HCT116 (cell line): ENCODE measurements around the gene MISP. TPM values are rescaled to one million over a fixed set of nuclear protein-coding genes. Genes with fewer than 3 reads are reported as not detected.

Experiments used
- ATAC-seq: fragments of 200-7000 bp; cut with Tn5 transposase; 2 replicates; pipeline ENCODE4 v1.9.1; 2020; ENCODE audit warnings: mild to moderate bottlenecking, moderate library complexity
- BruUV-seq: library from RNA; stranded (reverse); fragments of 400-500 nt; replicated peaks from 2 replicates; lab custom pipeline; 2021; lab: Mats Ljungman, UMichigan
- CTCF ChIA-PET: fragments of 300-600 bp; sonication (Branson Sonifier 250); formaldehyde crosslinking; loops from one replicate; lab custom pipeline; 2021; ENCODE audit warnings: antibody characterized with exemption; lab: Charles Lee
- POLR2A ChIA-PET: fragments of 300-600, 350-600 bp; sonication (Branson Sonifier 250); formaldehyde crosslinking; loops from one replicate; lab custom pipeline; 2021; ENCODE audit warnings: antibody characterized with exemption; lab: Charles Lee
- RAD21 ChIA-PET, 2 experiments: fragments of 300-600 bp; sonication (Branson Sonifier 250); formaldehyde crosslinking; loops; one replicate each; lab custom pipeline; 2023; ENCODE audit warnings: low total read pairs in 2 of 2; ENCODE audit not compliant: uncharacterized antibody in 2 of 2, unreplicated experiment in 2 of 2, low non-redundant PET in 1 of 2; lab: Charles Lee
- DNase-seq: peaks from one replicate; pipeline ENCODE4 v3.0.0-alpha.2; 2010; ENCODE audit warnings: low read depth, low spot score
- H2AFZ ChIP-seq: fragments of 200-600 bp; shearing (Covaris generic), sonication (generic); 2 replicates; pipeline ENCODE4 v1.6.1; 2017; ENCODE audit warnings: low read depth, mixed run types, mixed read lengths, antibody characterized with exemption, low read length; ENCODE audit not compliant: poor library complexity, severe bottlenecking
- H3K27ac ChIP-seq: 2 replicates; pipeline ENCODE4 v1.5.1; 2012; ENCODE audit warnings: low read depth, low read length
- H3K27me3 ChIP-seq: fragments of 200-600 bp; sonication (generic); 2 replicates; pipeline ENCODE4 v1.6.1; 2016; ENCODE audit warnings: mixed run types, low read length, mixed read lengths; ENCODE audit not compliant: insufficient read depth
- H3K36me3 ChIP-seq, 2 experiments: fragments of 200-500 bp in 1 of 2; fragments of 200-600 bp in 1 of 2; sonication (Bioruptor generic) in 1 of 2; sonication (generic) in 1 of 2; 2 replicates each; pipeline versions ENCODE4 v1.5.1 to v1.6.1; 2014 to 2016; ENCODE audit warnings: low read length in 2 of 2, inconsistent platforms in 1 of 2, mixed read lengths in 1 of 2, mixed run types in 1 of 2; ENCODE audit not compliant: insufficient read depth in 2 of 2, control insufficient read depth in 1 of 2
- H3K4me1 ChIP-seq, 2 experiments: fragments of 200-600 bp in 1 of 2; sonication (generic) in 1 of 2; 2 replicates each; pipeline versions ENCODE4 v1.5.1 to v1.6.1; 2012 to 2017; ENCODE audit warnings: low read length in 2 of 2, inconsistent platforms in 1 of 2, mild to moderate bottlenecking in 1 of 2, mixed read lengths in 1 of 2, mixed run types in 1 of 2, moderate library complexity in 1 of 2; ENCODE audit not compliant: insufficient read depth in 2 of 2, control insufficient read depth in 1 of 2
- H3K4me2 ChIP-seq: fragments of 200-600 bp; sonication (generic); 2 replicates; pipeline ENCODE4 v1.6.1; 2017; ENCODE audit warnings: mixed run types, low read length, mixed read lengths
- H3K4me3 ChIP-seq, 2 experiments: fragments of 200-600 bp in 1 of 2; sonication (generic) in 1 of 2; replicated peaks in 1 of 2; 2 replicates each; pipeline ENCODE4 v1.5.1; 2011 to 2016; ENCODE audit warnings: low read length in 2 of 2, control low read depth in 1 of 2, low read depth in 1 of 2, mild to moderate bottlenecking in 1 of 2, mixed read lengths in 1 of 2, mixed run types in 1 of 2
- H3K79me2 ChIP-seq: fragments of 200-600 bp; sonication (generic); 2 replicates; pipeline ENCODE4 v1.6.1; 2017; ENCODE audit warnings: mild to moderate bottlenecking, mixed run types, low read length, moderate library complexity, mixed read lengths; ENCODE audit not compliant: insufficient read depth
- H3K9ac ChIP-seq: fragments of 200-600 bp; sonication (generic); 2 replicates; pipeline ENCODE4 v1.6.1; 2016; ENCODE audit warnings: low read length, mixed read lengths
- H3K9me2 ChIP-seq: fragments of 200-600 bp; sonication (generic), shearing (Covaris generic); 2 replicates; pipeline ENCODE4 v1.6.1; 2017; ENCODE audit warnings: mixed run types, mild to moderate bottlenecking, moderate library complexity; ENCODE audit not compliant: insufficient read depth
- H3K9me3 ChIP-seq, 2 experiments: fragments of 200-500 bp in 1 of 2; fragments of 200-600 bp in 1 of 2; sonication (Bioruptor generic) in 1 of 2; sonication (generic) in 1 of 2; 2 replicates each; pipeline ENCODE4 v1.6.1; 2014 to 2017; ENCODE audit warnings: low read length in 2 of 2, mixed read lengths in 2 of 2, inconsistent platforms in 1 of 2, low read depth in 1 of 2, mild to moderate bottlenecking in 1 of 2, mixed run types in 1 of 2, moderate library complexity in 1 of 2; ENCODE audit not compliant: control insufficient read depth in 1 of 2, insufficient read depth in 1 of 2
- H4K20me1 ChIP-seq: fragments of 200-600 bp; sonication (generic), shearing (Covaris generic); 2 replicates; pipeline ENCODE4 v1.6.1; 2017; ENCODE audit warnings: mixed run types, mild to moderate bottlenecking, moderate library complexity; ENCODE audit not compliant: insufficient read depth
- FOSL1 ChIP-seq: IDR thresholded peaks from 2 replicates; pipeline ENCODE4 v1.6.1; 2012; ENCODE audit warnings: low read depth
- JUND ChIP-seq: IDR thresholded peaks from 2 replicates; pipeline ENCODE4 v1.6.1; 2012
- POLR2AphosphoS5 ChIP-seq: IDR thresholded peaks from 2 replicates; pipeline ENCODE4 v1.6.1; 2011; ENCODE audit warnings: mild to moderate bottlenecking, low read depth, low read length, moderate library complexity
- SIN3A ChIP-seq: IDR thresholded peaks from 2 replicates; pipeline ENCODE4 v1.6.1; 2012; ENCODE audit warnings: low read depth
- TCF7L2 ChIP-seq: IDR thresholded peaks from 2 replicates; pipeline ENCODE4 v1.7.0; 2011; ENCODE audit warnings: borderline replicate concordance, inconsistent platforms; ENCODE audit not compliant: insufficient read depth, insufficient read length; ENCODE audit errors: extremely low read depth
- intact Hi-C: fragments of 100-400 bp; cut with micrococcal nuclease; formaldehyde crosslinking; loops from 2 replicates; pipeline ENCODE4 v1.10.0; 2022
- total RNA-seq: library from RNA; stranded (reverse); gene quantifications from one replicate; pipeline ENCODE4 v1.2.1, GENCODE V29; 2021; ENCODE audit not compliant: unreplicated experiment
- TF ChIP-seq, protein P1 (sequence below): IDR thresholded peaks from 2 replicates; pipeline ENCODE4 v1.6.1; 2012; ENCODE audit warnings: low read depth
- TF ChIP-seq, protein P2 (sequence below): IDR thresholded peaks from 2 replicates; pipeline ENCODE4 v1.6.1; 2012

Gene MISP
- total RNA-seq, 1 experiment from 2014 or later, result 38.2 TPM

DNA sequence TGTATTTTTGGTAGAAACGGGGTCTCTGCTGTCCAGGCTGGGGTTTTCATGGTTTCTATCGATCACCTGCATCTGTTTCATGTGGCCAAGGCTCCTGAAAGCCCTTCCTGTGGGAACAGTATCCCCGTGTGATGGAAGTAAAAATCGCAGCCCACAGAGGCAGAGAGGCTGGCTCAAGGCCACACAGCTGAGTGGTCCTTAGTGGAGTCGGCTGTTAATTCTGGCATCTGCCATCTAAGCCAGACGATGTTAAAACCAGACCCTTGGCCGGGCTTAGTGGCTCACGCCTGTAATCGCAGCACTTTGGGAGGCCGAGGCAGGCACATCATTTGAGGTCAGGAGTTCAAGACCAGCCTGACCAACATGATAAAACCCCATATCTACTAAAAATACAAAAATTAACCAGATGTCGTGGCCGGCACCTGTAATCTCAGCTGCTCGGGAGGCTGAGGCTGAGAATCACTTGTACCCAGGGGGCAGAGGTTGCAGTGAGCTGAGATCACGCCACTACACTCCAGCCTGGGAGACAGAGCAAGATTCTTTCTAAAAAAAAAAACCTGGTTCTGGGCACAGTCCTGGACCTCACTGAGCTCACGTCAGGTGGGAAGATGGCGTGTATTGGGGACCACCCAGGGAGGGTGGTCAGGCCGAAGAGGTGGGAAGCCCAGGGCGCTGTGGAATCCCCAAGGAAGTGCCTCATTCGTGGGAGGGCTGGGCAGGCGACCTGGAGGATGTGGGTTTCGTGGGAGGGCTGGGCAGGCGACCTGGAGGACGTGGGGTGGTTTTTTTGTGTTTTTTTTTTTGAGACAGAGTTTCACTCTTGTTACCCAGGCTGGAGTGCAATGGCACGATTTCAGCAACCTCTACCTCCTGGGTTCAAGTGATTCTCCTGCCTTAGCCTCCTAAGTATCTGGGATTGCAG lies 18.5 kb upstream of the MISP start:
- H3K9me2 ChIP-seq, result no peaks in the 10 kb centered on the region
- TF ChIP-seq, protein P1, sequence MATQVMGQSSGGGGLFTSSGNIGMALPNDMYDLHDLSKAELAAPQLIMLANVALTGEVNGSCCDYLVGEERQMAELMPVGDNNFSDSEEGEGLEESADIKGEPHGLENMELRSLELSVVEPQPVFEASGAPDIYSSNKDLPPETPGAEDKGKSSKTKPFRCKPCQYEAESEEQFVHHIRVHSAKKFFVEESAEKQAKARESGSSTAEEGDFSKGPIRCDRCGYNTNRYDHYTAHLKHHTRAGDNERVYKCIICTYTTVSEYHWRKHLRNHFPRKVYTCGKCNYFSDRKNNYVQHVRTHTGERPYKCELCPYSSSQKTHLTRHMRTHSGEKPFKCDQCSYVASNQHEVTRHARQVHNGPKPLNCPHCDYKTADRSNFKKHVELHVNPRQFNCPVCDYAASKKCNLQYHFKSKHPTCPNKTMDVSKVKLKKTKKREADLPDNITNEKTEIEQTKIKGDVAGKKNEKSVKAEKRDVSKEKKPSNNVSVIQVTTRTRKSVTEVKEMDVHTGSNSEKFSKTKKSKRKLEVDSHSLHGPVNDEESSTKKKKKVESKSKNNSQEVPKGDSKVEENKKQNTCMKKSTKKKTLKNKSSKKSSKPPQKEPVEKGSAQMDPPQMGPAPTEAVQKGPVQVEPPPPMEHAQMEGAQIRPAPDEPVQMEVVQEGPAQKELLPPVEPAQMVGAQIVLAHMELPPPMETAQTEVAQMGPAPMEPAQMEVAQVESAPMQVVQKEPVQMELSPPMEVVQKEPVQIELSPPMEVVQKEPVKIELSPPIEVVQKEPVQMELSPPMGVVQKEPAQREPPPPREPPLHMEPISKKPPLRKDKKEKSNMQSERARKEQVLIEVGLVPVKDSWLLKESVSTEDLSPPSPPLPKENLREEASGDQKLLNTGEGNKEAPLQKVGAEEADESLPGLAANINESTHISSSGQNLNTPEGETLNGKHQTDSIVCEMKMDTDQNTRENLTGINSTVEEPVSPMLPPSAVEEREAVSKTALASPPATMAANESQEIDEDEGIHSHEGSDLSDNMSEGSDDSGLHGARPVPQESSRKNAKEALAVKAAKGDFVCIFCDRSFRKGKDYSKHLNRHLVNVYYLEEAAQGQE, result no peak
- TF ChIP-seq POLR2AphosphoS5, result no peak
- TF ChIP-seq, protein P2, sequence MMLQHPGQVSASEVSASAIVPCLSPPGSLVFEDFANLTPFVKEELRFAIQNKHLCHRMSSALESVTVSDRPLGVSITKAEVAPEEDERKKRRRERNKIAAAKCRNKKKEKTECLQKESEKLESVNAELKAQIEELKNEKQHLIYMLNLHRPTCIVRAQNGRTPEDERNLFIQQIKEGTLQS, result no peak
- no peak for TF ChIP-seq SIN3A
- TF ChIP-seq FOSL1, result no peak
- no peak for TF ChIP-seq JUND
- no peak for TF ChIP-seq TCF7L2
- ChIA-PET RAD21 (interaction anchor here in 1 of 2 experiments (0.6 kb wide), 1 partner anchor 106 kb away, joined by 3 read pairs; no protein-coding TSS in a partner anchor), CTCF (interaction anchor here (1.0 kb wide), 1 partner anchor 148 kb away, joined by 4 read pairs; no protein-coding TSS in a partner anchor), POLR2A (interaction anchor here (1.7 kb wide), 1 partner anchor 21 kb away, joined by 3 read pairs; no protein-coding TSS in a partner anchor)
- H3K36me3 ChIP-seq, result no peaks in the 10 kb centered on the region; a peak in 1 of 4 replicates
- no peak overlapping the region for H3K9ac ChIP-seq
- no peaks in the 10 kb centered on the region for H3K27me3 ChIP-seq
- H2AFZ ChIP-seq, result no peak overlapping the region
- H3K4me3 ChIP-seq, result no peak overlapping the region
- no peaks in the 10 kb centered on the region for H3K4me1 ChIP-seq
- no peaks in the 10 kb centered on the region for H4K20me1 ChIP-seq
- H3K79me2 ChIP-seq, result no peaks in the 10 kb centered on the region
- intact Hi-C loops, result no loop called here
- no peak overlapping the region for H3K27ac ChIP-seq
- H3K9me3 ChIP-seq, result no peaks in the 10 kb centered on the region
- DNase-seq, result no peak
- ATAC-seq, result no peak
- H3K4me2 ChIP-seq, result no peak overlapping the region
- BruUV-seq, result no TSS peak
